ENCODE measurements around the gene APOL3.
"Not testable (repeated sequence)": the region's sequence is repeated elsewhere in the genome, so short reads cannot be mapped to it uniquely, and the experiment has no call there.

APOL3 gene

DNA sequence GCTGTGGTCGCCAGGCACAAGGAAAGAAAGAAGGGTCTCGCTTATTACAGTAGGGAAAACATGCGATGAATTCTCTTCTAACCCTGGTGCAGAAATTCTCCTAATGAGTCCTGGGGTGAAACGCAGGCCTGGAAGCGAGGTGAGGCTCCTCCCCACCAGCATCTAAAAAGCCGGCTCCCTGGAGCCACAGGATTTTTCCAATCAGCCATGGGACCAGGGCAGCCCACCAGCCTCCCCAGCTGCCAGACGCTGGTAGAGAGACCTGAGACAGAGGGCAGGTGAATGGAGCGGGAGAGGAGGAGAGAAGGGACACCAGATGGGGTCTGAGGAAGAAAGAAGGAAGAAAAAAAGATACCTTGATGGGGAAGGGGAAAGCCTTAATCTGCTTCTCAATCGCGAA is 28.6 kb downstream of the APOL3 start:
- no peak for DNase-seq

DNA sequence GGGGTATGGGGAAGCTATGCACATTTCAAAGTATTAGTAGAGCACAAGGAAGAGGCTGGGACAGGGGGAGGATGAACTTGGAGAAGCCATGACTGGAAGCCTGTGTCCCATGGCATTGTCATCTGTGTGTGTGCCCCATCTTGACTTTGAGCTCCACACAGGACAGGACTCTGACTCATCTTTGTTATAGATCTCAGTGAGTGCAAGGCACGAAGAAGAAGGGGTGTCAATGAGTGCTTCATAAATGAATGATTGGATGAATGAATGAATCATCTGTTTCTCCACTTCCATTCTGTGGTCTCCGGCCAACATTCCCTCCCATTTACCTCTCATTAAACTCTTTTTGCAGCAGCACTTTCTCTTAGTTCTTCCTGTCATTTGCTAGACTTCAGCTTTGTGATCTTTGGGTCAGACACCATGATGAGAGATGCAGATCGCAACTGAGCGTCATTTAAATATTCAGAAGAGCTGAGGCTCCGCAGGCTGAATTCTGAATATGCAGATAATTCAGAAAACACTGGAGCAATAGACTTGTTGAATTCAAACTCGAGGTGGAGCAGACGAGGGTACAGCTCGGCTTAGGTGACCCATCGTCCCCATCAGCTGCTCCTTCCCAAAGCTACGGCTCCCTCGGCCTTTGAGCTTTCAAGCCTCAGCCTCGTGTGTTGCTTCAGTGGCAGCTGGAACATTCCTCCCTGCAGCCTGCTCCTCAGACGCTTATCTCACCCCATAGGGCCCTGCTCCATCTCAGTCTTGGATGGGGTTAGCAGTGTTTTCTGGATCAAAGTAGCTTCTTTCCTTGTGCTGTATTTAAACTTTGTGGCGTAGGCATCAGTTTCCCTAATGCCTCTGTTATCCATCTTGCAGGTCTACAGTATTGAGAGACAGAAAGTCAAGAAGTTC is 30.8 kb downstream of the APOL3 start:
- no peak for DNase-seq

DNA sequence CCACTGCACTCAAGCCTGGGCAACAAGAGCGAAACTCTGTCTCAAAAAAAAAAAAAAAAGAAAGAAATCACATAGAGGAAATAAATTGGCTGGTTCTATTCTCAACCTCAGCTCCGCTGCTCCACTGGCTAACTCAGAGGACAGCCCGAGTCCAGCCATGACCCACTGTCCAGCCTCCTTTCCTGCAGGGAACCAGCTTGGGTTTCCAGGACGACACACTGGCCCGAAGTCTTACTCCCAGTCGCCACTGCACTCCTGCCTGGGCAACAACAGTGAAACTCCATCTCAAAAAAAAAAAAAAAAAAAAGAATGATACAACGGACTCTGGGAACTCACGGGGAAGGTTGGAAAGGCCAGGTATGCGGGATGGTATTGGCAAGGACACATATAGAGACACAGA is 31.5 kb downstream of the APOL3 start:
- DNase-seq: no peak

DNA sequence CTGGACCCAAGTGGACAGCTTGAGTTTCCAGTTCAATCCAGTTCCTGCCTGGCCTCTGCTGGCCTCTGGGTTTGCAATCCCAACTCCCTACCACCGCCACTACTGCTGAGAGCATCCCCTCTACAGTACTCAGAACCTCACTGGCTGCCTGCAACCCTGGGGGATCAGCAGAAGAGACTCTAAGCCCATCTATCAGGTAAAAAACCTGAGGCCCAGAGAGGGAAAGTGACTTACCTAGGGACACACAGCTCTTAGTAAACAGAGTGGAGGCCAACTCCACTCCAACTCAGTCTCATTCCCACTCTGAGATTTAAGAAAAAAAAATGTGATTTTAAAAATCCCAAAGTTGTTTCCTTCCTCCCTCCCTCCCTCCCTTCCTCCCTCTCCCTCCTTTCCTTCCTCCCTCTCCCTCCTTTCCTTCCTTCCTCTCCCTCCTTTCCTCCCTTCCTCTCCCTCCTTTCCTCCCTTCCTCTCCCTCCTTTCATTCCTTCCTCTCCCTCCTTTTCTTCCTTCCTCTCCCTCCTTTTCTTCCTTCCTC is 34.5 kb downstream of the APOL3 start:
- no peak for DNase-seq

DNA sequence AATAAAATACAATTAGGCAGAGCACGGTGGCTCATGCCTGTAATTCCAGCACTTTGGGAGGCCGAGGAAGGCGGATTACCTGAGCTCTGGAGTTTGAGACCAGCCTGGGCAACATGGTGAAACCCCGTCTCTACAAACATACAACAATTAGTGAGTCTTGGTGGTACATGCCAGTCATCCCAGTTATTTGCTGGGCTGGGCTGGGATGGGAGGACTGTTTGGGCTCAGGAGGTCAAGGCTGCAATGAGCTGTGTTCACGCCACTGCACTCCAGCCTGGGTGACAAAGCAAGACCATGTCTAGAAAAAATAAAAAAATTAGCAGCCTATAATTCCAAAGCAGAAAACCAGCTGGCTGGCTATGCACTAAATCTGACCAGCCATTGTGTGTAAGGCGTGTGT is 35.1 kb downstream of the APOL3 start:
- DNase-seq: no peak

DNA sequence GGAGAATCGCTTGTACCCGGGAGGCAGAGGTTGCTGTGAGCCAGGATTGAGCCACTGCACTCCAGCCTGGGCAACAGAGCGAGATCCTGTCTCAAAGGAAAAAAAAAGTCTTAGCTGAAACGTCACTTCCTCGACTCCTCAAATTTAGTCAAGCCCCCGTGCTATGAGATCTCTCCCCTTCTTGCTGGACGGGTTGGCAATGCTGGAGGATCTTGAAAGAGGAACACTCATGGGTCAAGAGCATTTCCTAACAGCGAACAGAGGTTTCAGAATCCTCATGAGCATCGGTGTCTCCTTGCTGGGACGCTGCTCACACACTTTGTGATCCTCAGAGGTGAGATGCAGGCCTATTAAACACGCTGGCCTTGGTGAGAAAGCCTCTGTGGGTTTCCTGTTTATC is 35.9 kb downstream of the APOL3 start:
- no peak for DNase-seq

DNA sequence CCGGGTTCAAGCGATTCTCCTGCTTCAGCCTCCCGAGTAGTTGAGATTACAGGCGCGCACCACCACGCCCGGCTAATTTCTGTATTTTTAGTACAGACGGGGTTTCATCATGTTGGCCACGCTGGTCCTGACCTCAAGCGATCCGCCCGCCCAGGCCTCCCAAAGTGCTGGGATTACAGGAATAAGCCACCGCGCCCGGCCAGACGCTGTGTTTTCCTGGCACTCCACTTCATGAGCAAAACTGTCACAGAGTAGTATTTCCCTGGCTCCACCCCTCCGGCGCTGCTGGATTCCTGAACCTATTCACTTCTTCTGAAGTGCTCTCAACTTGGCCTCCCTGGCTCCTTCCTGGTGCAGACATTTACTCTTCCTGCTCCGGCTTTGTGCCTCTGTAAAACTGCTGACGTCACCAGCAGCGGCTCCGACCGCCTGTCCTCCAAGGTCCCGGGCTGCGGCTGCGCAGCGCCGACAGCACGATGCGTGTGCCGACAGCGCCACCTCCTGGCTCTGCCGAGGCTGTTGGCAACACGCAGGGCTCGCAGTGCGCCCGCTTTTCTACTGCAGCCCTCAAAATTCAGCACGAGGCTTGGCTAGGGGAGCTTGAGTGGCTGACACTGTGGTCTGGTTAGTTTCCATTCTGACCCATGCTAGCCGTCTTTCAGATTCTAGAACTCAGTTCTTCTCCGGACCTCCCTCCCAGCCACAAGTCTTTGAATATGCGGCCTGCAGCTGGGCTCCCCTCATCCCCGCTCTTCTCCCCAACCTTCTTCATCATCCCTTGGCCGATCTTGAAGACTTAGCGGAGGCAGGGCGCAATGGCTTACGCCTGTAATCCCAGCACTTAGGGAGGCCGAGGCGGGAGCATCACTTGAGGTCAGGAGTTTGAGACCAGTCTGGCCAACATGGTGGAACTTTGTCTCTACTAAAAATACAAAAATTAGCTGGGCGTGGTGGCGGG is 36.6 kb downstream of the APOL3 start:
- peak; percentile 93 for DNase-seq

DNA sequence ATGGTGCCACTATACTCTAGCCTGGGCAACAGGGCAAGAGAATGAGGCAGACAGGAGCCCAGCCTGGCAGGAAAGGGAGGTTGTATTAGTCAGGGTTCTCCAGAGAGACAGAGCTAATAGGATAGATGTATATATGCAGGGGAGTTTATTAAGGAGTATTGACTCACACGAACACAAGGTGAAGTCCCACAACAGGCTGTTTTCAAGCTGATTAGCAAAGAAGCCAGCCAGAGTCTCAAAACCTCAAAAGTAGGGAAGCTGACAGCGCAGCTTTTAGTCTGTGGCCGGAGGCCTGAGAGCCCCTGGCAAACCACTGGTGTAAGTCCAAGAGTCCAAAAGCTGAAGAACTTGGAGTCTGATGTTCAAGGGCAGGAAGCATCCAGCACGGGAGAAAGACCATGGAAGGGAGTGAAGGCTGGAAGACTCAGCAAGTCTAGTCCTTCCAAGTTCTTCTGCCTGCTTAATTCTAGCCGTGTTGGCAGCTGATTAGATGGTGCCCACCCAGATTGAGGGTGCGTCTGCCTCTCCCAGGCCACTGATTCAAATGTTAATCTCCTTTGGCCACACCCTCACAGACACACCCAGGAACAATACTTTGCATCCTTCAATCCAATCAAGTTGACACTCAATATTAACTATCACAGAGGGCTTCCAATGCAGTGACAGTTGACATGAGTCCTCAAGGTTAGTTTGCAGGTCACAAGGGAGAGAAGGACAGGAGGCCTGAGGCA is 39.8 kb downstream of the APOL3 start:
- DNase-seq: not testable (repeated sequence)

DNA sequence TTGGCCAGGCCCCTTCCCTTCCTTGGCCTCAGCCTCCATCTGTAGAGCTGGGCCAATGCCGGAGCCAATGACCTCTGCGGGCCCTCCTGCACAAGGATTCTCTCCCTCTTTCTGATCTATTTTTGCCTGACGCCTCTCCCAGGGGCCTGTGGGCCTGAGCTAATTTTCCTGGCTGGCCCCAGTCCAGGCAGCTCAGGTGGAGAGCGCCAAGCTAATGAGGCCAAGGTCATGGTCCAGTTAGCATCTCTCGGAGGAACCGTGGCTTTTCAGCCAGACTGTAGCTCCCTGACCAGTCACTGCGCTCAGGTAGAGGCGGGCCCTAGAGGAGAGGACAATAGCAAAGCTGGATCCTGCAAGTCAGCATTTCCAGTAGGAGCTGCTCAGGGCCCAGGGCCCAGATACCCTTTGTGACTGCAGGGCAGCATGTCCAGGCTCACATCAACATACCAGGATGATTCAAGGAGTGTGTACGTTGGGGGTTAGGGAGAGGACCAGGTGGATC is 43.5 kb downstream of the APOL3 start:
- no peak for DNase-seq

DNA sequence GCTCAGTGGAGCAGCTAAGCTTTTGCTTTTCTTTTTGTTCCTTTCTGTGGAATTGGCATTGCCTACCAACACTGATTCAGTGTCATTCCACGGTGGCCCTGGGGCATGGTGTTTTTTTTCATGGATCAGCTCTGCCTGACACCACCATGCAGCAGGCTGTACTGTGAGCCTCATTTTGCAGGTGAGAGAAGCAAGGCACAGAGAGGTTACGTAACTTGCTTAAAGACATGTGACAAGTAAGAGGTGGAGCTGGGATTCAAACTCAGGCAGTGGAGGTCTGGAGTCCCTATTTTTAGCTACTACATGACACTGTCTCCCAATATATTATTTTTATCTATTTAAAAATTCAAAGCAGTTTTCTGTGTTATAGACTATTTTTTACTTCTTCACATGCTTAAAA is 44.4 kb downstream of the APOL3 start:
- DNase-seq: no peak

DNA sequence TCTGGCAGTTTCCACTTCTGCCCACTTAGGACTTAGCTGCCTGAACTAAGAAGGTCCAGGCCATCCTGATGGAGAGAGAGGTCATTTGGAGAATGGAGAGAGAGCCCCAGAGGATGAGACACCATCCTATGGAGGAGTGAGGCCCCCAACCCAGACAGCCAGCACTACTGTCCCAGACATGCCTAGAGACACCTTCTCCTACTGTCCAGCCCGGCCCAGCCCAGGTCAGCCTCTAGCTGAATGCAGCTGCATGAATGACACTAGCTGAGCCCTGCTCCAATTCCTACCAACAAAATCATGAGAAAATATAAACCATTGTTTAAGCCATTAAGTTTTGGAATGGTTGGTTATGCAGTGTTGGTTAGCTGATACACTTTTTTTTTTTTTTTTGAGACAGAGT is 47.4 kb downstream of the APOL3 start:
- DNase-seq: no peak

DNA sequence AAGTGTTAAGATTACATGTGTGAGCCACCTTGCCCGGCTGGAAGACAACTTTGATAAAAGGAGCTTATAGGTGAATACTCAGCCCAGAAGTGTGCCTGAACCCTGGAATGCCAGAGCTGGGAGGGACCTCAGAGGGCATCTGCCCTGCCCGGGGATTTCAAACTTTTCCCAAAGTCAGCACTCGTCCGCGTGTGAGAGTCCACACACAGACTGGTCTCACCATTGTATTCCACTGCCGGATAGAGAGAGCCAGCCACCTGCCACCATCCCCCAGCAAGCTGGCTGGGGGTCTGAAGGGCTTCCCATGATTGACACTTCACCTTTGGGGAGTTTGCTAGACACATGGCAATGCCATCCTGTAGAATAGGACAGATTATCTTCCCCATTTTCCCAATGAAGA is 49.2 kb downstream of the APOL3 start:
- DNase-seq: no peak

DNA sequence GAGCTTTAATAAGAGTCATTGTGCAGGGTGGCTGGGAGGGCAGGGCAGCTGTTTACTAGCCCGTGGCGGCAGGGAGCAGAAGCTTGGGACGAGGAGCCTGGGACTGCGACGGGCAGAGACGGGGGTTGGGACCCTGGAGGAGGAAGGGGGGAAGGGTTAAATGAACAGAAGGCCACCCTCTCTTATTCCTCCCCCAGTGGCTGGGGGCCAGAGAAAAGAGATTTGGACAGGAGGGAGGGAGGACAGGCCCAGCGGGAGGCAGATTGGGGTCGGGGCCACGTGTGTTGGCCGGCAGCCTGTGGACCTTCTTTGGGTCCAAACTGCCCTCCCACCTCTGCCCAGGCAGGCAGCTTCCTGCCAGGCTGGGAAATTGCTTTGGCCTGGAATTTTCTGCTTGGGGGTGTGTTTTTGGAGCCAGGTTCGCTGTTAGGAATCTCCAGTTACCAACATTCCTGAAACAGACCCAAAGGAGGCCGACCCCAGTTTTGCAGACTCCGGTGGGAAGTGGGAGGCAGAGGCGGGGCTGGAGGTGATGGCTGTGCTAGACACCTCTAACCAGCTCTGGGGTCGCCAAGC is 50.2 kb downstream of the APOL3 start:
- DNase-seq: no peak

DNA sequence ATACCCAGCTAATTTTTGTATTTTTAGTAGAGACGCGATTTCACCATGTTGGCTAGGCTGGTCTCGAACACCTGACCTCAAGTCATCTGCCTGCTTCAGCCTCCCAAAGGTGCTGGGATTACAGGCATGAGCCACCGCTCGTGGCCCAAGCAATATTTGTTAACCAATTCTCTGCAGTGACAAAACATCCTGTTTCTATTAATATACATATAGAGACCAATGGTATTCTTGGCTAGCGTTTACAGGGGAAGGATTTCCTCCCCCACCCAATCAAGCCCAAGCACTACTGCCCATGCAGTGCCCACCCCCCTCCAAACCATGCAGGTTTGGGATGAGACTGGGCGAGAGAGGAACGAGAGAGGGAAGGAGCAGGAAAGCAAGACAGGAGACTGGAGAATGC is 53.1 kb downstream of the APOL3 start:
- no peak for DNase-seq

DNA sequence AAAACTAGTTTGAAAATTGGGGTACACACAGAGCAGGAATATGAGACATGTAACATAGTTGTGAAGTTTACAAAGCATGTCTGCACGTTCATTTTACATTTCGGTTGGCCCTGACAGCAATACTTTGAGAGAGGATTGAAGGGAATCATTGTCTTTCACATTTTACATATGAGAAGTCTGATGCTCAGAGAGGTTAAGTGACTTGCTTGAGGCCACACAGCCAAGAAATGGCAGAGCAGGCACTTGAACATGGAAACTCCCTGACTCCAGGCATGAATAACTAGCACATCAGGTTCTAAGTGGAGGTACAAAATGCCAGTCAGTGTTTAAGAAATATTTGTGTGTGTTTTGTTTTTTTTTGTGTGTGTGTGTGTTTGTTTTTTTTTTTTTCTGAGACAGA is 53.6 kb downstream of the APOL3 start:
- DNase-seq: no peak

DNA sequence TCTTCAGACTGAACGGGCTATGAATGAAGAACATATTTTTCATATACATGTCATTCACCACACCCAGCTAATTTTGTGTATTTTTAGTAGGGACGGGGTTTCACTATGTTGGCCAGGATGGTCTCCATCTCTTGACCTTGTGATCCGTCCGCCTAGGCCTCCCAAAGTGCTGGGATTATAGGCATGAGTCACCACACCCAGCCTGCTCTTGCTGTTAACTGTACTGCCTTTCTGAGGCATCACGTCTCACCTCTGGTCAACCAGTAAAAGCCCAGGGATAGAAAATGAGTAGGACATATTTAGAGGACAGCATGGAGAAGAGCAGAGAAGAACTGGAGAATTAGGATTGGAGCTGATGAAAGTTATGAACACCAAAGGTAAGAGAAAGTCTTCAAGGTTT is 55.6 kb downstream of the APOL3 start:
- no peak for DNase-seq

DNA sequence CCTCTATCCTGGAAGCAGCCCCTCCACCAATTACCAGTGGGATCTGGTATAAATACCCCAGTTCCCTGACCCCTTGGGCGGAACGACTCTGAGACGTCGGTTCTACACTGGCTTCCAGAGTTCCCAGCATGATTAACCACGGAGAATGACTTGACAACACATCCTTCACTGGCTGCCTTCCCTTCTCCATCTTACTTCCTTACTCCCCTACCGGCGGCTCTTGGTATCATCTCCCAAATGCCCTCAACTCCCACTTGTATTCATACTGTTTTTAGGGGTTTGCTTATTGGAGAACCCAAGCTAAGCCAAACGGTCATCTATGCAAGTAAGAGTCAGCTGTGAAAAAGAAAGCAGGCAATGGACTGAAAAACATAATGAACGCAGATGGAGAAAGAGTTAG is 56.1 kb downstream of the APOL3 start:
- no peak for DNase-seq

DNA sequence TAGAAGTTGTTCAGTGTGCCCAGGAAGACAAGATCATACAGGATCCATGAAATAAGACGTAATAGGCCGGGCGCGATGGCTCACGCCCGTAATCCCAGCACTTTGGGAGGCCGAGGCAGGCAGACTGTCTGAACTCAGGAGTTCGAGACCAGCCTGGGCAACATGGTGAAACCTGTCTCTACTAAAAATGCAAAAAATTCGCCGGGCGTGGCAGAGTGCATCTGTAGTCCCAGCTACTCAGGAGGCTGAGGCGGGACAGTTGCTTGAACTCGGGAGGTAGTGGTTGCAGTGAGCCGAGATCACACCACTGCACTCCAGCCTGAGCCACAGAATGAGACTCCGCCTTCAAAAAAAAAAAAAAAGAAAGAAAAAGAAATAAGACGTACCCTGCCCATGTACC is 56.7 kb downstream of the APOL3 start:
- DNase-seq: no peak

DNA sequence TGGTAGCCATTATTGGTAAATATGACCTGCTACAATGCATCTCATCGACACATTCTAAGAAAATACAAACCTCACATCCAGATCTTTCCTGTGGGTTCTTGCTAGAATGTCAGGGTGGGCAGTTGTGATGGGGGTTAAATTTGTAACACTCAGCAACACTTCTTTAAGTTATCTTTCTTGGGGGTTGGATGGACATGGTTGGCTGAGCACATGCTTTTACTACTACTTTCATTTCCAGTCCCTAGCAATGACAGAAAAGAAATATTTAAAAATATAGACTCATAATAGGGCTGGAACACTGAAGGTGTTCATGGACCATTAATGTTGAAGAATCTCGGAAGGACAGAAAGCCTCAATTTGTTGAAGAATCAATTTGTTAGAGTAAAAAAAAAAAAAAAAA is 57.6 kb downstream of the APOL3 start:
- DNase-seq: no peak

DNA sequence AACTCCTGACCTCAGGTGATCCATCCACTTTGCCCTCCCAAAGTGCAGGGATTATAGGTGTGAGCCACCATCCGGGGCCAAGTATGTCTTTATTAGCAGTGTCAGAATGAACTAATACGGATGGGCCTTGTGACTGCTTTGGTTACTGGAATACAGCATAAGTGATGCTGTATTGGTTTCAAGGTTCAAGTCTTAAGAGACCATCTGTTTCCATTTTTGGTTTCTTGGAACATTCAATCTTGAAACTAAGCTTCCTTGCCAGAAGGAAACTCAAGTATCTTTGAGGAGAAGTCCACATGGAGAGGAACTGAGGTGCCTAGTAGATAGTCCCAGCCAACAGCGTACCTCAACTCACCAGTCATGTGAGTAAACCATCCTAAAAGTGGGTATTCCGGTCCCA is 58.8 kb downstream of the APOL3 start:
- no peak for DNase-seq

DNA sequence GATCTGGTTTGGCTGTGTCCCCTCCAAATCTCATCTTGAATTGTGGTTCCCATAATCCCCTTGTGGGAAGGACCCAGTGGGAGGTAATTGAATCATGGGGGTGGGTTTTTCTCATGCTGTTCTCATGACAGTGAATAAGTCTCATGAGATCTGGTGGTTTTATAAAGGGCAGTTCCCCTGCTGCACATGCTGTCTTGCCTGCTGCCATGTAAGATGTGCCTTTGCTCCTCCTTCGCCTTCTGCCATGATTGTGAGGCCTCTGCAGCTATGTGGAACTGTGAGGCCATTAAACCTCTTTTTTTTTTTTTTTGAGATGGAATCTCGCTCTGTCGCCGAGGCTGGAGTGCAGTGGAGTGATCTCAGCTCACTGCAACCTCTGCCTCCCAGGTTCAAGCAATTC is 59.6 kb downstream of the APOL3 start:
- not testable (repeated sequence) for DNase-seq

DNA sequence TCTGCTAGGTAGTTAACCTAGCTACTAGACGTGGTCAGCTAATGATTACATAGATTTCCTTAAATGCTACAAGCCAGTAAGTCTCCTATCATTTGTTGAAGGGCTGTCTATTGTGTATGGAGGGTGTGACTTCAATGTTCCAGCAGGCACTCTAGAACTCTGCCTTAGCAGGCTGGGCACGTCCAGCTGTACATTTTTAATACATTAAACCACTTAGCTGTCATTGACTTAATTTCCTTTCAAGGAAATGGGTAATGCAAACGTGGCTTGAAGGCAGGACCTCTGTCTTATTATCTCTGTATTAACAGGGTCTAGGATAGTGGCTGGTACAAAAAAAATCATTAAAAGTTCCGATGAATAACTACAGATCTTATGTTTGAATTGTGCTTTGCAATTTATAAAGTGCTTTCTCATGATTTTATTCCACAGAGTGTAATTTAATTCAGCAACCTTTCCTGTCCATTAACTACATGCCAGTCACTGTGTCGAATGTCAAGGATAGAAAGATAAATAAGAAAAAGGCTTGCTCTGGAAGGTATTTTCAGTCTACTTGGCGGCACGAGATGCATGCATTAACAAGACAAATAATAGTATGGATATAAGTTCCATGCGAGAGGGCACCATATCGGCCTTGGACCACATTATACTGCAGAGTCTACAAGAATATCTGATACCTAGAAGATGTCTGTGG is 60.3 kb downstream of the APOL3 start:
- DNase-seq: no peak

Measured in NCI-H1048 (cell line).